HG03060 (cell line): Measurements from ENCODE around the gene ZC3H14.
A peak's percentile ranks its signal among the peaks of the same experiment; 100 is the strongest.

ENCODE experiments used
- ATAC-seq: cut with Tn5 transposase; IDR thresholded peaks from one replicate; pipeline ENCODE4 v1.9.1; 2021; ENCODE audit warnings: low read depth, moderate number of reproducible peaks; ENCODE audit not compliant: unreplicated experiment

Gene ZC3H14

GRCh38 chr14:88599761-88600439 lies 37.1 kb downstream of the ZC3H14 start:
- ATAC-seq, result peak; percentile 93

DNA sequence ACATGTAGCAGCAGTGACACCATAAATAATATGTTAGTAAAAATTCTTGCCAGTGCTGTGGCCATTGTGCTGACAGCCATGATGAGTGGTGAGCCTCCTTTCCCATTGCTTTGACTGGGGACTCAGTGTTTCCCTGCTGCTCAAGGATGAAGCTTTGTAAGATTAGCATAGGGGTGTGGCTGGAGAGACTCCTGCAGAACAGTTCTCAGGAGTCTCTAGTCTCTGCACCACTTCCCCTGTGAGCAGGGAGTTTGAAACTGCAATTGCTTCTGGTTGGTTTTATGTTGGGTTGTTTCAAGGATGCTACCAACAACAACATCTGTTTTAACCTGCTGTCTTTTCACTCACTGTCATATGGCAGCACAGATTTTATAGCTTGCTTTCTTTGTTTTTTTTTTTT lies 41.4 kb downstream of the ZC3H14 start:
- ATAC-seq, result no peak

DNA sequence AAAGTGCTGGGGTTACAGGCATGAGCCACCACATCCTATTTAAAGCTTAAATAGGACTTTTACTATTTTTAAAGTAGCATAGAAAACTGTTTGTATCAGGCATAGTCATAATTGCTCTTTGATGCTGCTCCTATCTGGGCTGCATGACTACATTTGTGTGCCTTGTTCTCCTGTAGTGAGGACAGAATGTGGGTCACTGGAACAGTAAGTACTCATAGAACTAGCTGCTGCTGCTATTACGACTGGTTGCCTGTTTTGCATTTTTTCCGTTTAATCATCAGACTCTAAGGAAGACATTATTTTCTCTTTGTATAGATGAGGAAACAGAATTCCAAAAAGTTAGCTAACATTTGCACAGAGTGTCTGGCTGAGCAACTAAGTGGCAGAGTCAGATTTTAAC lies 42.8 kb downstream of the ZC3H14 start:
- ATAC-seq, result no peak

DNA sequence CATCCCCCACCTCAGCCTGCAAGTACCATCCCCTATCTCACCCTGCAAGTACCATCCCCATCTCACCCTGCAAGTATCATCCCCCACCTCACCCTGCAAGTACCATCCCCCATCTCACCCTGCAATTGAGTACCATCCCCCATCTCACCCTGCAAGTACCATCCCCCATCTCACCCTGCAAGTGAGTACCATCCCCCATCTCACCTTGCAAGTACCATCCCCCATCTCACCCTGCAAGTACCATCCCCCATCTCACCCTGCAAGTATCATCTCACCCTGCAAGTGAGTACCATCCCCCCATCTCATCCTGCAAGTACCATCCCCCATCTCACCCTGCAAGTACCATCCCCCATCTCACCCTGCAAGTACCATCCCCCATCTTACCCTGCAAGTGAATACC lies 45.0 kb downstream of the ZC3H14 start:
- no peak for ATAC-seq

DNA sequence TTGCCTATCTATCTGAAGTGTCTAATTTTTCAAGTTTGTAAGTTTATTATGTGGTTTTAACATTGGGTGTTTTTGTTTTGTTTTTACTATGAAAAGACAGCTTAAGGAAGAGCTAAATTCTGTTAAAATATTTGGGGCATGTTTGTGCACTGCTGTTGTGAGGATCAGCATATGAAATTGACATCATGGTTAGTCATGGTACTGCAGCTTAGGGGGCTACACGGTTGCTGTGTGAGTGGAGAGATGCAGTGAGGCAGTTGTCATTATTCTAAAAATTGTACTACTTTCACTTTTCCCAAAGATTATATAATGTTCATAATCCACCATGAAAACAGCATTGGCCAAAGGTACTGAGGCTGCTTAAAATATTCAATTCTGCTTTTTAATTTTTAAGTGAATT lies 49.0 kb downstream of the ZC3H14 start:
- no peak for ATAC-seq

DNA sequence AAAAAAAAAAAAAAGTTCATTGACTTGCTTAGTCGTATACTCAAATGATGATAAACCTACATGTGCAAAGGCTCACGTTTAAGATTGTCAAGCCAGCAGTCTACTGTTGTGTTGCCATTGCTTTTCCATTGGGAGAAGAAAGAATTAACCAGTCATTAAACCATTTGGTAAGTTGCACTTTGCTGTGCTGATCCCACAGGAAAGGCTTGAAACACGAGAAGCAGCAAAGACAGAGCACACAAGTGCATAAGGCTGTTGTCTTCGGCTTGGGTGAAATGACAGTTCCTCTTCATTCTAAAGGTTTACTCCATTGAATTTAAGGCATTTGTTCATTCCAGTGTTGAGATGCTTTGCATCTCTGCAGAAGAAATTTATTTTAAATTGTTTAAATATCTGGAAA lies 50.1 kb downstream of the ZC3H14 start:
- no peak for ATAC-seq

DNA sequence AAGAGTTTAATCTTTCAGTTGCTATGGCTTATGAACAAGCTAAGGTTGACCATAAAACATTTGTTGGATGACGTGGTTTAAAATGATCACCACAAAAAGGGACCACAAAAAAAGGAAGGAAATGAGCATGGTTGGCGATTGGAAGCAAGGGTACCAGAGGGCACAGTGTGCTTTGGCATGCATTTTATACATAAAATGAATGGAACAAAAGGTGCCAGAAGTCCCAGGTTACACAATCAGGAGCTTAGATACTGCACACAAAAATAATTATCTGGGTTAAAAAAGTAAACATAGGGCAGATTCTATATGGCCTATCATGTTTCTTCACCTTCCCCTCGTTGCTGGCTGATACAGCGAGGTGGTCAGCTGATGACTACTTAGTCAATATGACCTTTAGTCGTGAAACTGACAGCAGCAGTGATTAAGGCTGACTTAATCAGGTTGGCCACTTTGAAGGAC lies 50.7 kb downstream of the ZC3H14 start:
- no peak for ATAC-seq

- ATAC-seq, result no peak
Measured at GRCh38 chr14:88614218-88614907, 51.5 kb downstream of the ZC3H14 start.

- no peak for ATAC-seq
Measured at GRCh38 chr14:88616697-88617096, 53.9 kb downstream of the ZC3H14 start.

GRCh38 chr14:88617479-88617878 lies 54.6 kb downstream of the ZC3H14 start:
- ATAC-seq, result no peak

DNA sequence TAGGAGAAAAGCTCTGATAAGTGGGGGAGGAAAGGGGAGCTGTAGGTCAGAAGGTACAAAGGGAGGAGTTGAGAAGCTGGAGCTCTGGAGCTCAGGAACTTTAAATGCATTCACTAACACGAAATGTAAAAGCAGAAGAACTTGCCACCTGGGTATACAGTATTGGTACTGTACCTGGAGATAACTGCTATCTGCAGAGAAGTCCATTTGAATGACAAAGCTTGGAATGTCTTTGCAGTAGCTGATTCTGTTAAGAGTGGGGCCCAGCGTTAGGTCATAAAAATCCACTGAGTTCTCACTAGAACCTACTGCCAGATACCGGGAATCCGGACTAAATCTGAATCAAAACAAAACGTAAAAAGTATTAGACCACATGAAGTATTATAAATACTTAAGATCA lies 55.6 kb downstream of the ZC3H14 start:
- no peak for ATAC-seq

DNA sequence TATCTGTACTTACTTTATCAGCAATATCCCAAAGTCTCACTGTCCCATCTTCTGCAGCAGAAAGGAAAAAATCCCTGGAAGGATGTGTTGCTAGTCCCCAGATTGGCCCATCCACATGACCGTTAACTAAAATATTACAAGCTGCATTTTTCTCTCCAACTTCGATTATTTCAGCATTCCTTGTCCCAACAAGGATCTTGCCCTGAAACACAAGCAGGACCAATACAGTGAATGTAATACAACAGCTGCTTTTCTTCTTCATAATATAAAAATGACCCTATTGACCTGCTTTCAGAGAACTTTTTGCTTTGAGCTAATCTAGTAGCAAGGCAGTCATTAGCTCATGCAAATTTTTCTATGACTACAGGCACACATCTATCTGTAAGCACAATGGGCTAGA lies 58.3 kb downstream of the ZC3H14 start:
- no peak for ATAC-seq

DNA sequence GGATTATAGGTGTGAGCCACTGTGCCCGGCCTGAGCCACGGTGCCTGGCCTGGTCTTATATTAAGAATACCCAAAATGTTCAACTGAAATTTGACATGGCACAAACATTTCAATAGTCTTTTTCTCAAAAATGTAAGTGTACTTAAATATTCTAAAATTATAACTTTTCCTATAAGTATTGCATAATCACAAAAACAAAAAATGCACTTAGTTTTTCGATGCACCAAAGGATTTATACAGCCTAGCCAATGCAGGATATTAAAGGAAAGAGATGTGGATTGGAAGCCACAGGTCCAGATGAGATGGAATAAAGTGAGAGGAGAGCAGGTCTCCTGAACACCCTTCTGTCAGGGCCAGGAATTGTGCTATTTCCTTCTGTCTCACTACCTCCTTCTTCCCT lies 62.8 kb downstream of the ZC3H14 start:
- ATAC-seq, result no peak

DNA sequence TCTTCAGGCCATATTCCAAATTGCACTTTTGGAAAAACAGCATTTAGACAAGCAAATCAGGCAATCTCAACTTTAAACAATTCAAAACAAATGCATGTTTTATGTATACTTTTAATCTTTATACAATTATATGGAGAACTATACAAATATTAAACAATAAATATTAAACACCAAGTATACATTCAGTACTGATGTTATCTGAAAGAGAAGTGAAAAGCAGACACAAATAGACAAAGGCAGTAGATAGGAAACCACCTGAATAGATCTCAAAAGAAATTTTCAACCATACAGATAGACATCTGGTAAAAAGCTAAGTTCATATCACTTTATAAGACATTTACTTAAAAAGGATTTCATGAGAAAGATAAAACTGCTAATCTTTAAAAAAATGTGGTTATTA lies 65.2 kb downstream of the ZC3H14 start:
- ATAC-seq, result no peak

- ATAC-seq, result no peak
Measured at GRCh38 chr14:88628462-88628861, 65.6 kb downstream of the ZC3H14 start.

- ATAC-seq, result no peak
Measured at GRCh38 chr14:88630565-88630964, 67.7 kb downstream of the ZC3H14 start.

GRCh38 chr14:88631091-88631490 lies 68.3 kb downstream of the ZC3H14 start:
- no peak for ATAC-seq

GRCh38 chr14:88632512-88632911 lies 69.7 kb downstream of the ZC3H14 start:
- ATAC-seq, result no peak

- no peak for ATAC-seq
Measured at GRCh38 chr14:88639221-88639620, 76.4 kb downstream of the ZC3H14 start.

- no peak for ATAC-seq
Measured at GRCh38 chr14:88660056-88660455, 97.2 kb downstream of the ZC3H14 start.

DNA sequence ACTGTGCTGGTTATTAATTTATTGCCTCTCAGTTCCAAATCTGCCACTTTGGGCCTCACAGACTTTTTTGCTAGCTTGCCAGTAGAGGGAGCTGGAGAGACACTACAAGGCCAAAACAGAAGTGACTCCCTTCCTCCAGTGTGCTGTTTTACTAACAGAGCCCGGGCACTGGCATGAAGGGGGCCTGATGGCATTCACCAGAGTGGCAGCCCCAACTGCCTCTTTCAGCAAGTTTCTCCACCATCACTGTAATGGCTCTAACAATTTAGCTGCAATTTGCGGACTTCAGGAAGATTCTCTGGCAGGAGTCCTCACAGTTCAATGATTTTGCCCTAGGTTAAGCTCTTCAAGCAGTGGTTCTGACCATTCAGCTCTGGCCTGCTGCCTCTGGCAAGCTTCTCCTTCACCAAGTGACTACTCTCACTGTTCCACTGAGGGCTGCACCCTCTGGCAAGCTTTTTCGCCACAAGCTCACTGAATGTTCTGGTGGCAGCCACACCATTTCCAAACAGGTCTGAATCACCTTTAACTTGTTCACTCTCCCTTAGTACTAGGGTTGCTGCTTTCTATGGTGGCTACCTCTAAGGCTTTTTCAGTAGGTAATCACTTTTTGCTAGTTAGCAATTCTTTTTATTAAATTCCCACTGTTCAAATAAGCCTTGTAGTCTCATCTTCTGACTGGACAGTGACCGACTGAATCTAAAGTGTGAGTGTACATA lies 104.9 kb downstream of the ZC3H14 start:
- ATAC-seq, result peak; percentile 85
